GM12865 (cell line): ENCODE measurements around the gene CASZ1.

ENCODE experiments used
- DNase-seq: peaks from one replicate; pipeline ENCODE4 v3.0.0; 2010; ENCODE audit warnings: low read depth
- H3K4me3 ChIP-seq: 2 replicates; pipeline ENCODE4 v1.5.1; 2011; ENCODE audit warnings: mild to moderate bottlenecking, low read depth, low read length, control low read depth
- TF ChIP-seq, protein P1 (sequence below): IDR thresholded peaks from 2 replicates; pipeline ENCODE4 v1.5.1; 2011; ENCODE audit warnings: low read length, control low read depth, low read depth, inconsistent platforms; ENCODE audit not compliant: insufficient read depth; ENCODE audit errors: missing control alignments

Gene CASZ1

DNA sequence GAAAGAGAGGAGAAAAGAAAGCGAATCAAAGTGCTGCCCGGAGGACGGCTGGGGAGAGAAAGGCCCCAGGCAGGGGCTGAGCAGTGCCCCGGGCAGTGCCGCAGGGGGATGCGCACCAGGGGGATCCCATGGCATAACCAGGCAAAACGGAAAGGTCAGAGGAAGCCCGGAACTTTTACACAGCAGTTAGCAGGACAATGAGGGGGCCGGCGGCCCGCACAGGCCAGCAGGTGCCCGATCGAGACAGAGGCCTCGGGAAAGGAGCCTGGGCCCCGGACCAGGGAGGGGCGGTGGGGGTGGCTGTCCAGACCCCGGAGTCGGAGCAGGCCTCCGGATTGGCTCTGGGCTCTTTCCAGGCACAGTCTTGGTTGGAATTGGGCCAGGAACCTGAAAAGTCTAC lies 86.8 kb downstream of the CASZ1 start:
- H3K4me3 ChIP-seq = no peak overlapping the region
- TF ChIP-seq, protein P1, sequence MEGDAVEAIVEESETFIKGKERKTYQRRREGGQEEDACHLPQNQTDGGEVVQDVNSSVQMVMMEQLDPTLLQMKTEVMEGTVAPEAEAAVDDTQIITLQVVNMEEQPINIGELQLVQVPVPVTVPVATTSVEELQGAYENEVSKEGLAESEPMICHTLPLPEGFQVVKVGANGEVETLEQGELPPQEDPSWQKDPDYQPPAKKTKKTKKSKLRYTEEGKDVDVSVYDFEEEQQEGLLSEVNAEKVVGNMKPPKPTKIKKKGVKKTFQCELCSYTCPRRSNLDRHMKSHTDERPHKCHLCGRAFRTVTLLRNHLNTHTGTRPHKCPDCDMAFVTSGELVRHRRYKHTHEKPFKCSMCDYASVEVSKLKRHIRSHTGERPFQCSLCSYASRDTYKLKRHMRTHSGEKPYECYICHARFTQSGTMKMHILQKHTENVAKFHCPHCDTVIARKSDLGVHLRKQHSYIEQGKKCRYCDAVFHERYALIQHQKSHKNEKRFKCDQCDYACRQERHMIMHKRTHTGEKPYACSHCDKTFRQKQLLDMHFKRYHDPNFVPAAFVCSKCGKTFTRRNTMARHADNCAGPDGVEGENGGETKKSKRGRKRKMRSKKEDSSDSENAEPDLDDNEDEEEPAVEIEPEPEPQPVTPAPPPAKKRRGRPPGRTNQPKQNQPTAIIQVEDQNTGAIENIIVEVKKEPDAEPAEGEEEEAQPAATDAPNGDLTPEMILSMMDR = no peak
- no peak for DNase-seq

DNA sequence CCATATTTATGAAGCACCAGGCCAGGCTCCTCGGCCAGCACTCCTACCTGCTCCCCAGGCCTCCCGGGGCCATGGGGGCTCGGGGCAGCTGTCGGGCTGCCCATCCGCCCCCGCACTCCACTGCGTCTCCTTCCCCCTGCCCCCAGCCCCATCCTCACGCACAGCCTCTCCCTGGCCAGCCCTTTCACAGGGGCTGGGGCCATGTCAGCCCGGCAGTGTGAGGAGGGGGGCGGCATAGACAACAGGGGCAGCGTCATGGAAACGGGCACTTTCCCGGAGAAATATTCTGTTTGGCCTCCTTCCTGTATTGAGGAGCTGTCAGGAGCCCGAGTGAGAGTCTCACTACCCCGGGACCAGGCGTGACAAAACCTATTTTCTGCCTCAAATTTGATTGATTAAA lies 87.3 kb downstream of the CASZ1 start:
- no peak for DNase-seq
- TF ChIP-seq, protein P1 = no peak

DNA sequence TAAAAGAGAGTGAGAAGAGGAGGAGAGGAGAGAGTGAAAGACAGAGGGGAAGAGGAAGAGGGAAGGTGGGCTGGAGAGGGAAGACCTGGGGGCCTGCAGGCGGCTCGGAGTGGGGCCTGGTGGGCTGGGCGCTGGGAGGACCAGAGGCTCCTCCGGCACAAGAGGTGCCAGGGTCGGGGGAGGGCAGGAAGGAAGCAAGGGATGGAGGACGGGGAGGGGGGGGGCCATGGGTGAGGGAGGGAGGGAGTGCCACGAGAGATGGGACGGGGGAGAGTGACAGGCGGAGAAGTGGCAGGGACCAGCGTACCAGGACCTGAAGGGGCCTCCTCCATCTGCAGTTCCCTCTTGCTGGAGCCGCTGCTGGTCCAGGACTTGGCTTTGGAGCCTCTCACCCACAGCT lies 87.7 kb downstream of the CASZ1 start:
- DNase-seq = no peak
- no peak overlapping the region for H3K4me3 ChIP-seq
- TF ChIP-seq, protein P1 = no peak

More for the DNA sequence above, 87.3 kb downstream of the CASZ1 start:
- no peak overlapping the region for H3K4me3 ChIP-seq

DNA sequence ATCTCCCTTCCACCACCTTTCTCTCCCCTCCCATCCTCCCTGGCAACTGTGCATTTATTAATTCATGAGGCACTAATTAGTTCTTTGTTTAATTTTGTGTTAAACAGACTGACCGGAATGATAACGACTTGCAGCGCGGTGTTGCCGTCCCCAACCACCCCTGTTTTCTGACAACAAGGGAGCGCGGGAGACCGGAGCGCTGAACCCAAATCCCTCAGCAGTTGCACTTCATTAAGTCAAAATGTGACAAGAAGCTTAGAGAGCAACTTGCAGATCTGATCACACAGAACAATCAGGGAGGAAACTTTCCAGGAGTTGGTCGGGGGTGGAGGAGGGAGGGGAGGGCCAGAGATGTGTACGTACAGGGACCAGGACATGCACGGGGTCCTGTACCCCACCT lies 89.2 kb downstream of the CASZ1 start:
- DNase-seq = no peak
- H3K4me3 ChIP-seq = no peak overlapping the region
- TF ChIP-seq, protein P1 = no peak

DNA sequence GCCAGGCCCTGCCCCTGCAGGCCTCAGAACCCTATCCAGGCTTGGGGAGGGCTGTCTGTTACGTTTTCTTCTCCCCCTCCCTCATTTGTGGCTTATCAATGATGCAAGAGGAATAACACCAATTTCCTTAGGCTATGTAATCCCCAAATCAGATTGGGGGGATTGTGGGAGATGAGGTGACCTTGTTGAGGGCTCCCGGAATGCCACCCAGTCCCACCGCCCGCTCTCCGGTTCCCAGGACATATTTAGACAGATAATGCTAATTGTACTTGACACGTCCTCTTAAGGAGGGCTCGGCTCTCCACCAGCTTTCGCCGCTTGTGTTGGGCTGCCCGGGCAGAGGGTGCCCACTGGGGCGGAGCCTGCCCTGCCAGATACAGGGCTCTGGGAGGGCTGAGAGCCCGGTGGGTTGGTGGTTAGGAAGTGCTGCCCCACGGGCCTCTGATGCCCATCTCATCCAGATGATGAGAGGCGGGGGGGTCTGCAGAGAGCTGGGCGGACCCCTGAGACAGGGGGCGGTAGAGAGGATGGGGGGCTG lies 90.0 kb downstream of the CASZ1 start:
- no peak for DNase-seq
- TF ChIP-seq, protein P1 = no peak
- no peak overlapping the region for H3K4me3 ChIP-seq

DNA sequence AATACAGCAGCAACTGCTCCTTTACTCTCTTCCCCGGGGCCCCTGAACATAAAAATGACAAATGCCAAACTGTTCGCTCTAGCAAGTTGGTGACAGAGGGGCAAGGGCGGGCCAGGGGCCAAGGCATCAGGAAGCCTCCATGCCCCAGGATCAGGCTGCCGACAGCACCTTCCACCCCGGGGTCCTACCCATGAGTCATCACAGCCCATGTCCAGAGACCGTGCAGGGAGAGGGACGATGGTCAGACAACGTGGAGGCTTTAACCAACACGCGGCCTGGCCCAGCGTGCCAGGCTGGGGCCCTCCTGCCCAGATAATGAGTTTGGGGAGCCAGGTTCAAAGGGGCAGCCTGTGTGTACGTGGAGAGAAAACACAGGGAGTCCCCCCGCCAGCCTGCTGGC lies 90.5 kb downstream of the CASZ1 start:
- no peak overlapping the region for H3K4me3 ChIP-seq
- TF ChIP-seq, protein P1 = no peak
- DNase-seq = no peak

DNA sequence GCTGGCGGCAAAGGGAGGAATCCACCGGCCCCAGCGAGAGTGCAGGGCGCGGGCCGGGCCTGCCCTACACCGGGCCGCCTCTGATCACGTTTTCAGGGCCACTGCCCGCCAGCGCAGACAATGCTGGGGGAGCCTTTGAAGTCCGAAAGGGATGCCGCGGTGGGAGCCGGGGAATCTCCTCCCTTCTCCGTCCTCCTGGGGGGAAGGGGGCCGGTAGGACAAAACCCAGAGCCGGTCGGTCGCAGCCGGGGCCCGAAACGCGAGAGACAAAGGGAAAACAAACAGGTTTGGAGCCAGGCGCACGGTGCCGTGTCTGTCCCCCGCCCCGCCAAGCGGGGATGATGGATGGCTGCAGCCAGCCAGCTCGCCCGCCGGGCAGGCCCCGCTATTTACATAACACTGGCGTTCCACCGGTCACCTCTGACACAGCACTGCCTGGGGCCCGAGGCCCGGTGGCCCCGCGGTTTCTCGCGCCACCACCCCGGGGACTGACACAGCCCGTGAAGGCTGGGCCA lies 92.0 kb downstream of the CASZ1 start:
- TF ChIP-seq, protein P1 = no peak
- DNase-seq = no peak
- no peak overlapping the region for H3K4me3 ChIP-seq
